Upper lobe of left lung (tissue), 6 donors: ENCODE results near the gene RNF227. TPM values are rescaled to one million over a fixed set of nuclear protein-coding genes. Genes with fewer than 3 reads are reported as not detected.

Experiments used
- ATAC-seq, 2 donors: fragments of 200-7000 bp; cut with Tn5 transposase; one replicate each; pipeline ENCODE4 v1.9.1; 2022; ENCODE audit warnings: mild to moderate bottlenecking in 2 of 2, moderate library complexity in 2 of 2; ENCODE audit not compliant: low FRiP score in 2 of 2
- DNase-seq, 2 donors: peaks; one replicate each; pipeline ENCODE4 v3.0.0-alpha.2; 2019 to 2020
- H3K27ac ChIP-seq, 4 donors: fragments of 200-600 bp; sonication (generic); one replicate each; pipeline ENCODE4 v1.5.1; 2016 to 2019
- H3K27me3 ChIP-seq, 4 donors: fragments of 200-600 bp; sonication (generic); one replicate each; pipeline ENCODE4 v1.5.1; 2017 to 2019
- H3K36me3 ChIP-seq, 4 donors: fragments of 200-600 bp; sonication (generic); one replicate each; pipeline ENCODE4 v1.5.1; 2016 to 2019
- H3K4me1 ChIP-seq, 4 donors: fragments of 200-600 bp; sonication (generic); one replicate each; pipeline ENCODE4 v1.5.1; 2018 to 2019
- H3K4me3 ChIP-seq, 4 donors: fragments of 200-600 bp; sonication (generic); one replicate each; pipeline ENCODE4 v1.5.1; 2017 to 2019; ENCODE audit warnings: mild to moderate bottlenecking in 2 of 4, moderate library complexity in 1 of 4
- H3K9me3 ChIP-seq, 4 donors: fragments of 200-600 bp; sonication (generic); one replicate each; pipeline ENCODE4 v1.5.1; 2018 to 2019
- EP300 ChIP-seq, 4 donors: sonication (generic); formaldehyde crosslinking; IDR thresholded peaks; one replicate each; pipeline ENCODE4 v1.5.1; 2017; ENCODE audit warnings: antibody characterized with exemption in 4 of 4, control low read depth in 2 of 4
- POLR2A ChIP-seq, 4 donors: fragments of 450-650 bp; IDR thresholded peaks; one replicate each; pipeline ENCODE4 v1.5.1; 2016 to 2017; ENCODE audit warnings: antibody characterized with exemption in 4 of 4, mild to moderate bottlenecking in 2 of 4
- POLR2AphosphoS5 ChIP-seq, 2 donors: sonication (generic); formaldehyde crosslinking; IDR thresholded peaks; one replicate each; pipeline ENCODE4 v1.5.1; 2017; ENCODE audit warnings: antibody characterized with exemption in 2 of 2
- WGBS, 2 donors: methylation state at CpG; one replicate each; pipeline ENCODE4 v1.1.5; 2017 to 2018; 5-methylcytosine and 5-hydroxymethylcytosine counted together
- total RNA-seq, 6 donors: library from RNA; depleted of rRNA in 4 of 6; stranded (reverse); fragments of >200 nt in 4 of 6; gene quantifications; one replicate each; pipeline versions ENCODE4 v1.1.0 to v1.2.1, GENCODE V29; 2016 to 2021
- TF ChIP-seq, protein P1 (sequence below), 6 experiments: fragments of 450-650 bp in 4 of 6; fragments of 200-600 bp in 2 of 6; sonication (generic) in 2 of 6; IDR thresholded peaks; one replicate each; pipeline ENCODE4 v1.5.1; 2016 to 2019; ENCODE audit warnings: antibody characterized with exemption in 6 of 6
- donor health status: DM: no; HTN: no; CAD: no; lungs with moderate emphysema.
- donor health status: DM: no; HTN: yes; CAD: no; lungs with severe emphysema.

Gene RNF227
- 10 to 100 TPM in 1 of 6 donors, 1 to 10 TPM in 5; 5.5 to 24.5 (median 6.3) TPM for total RNA-seq

DNA sequence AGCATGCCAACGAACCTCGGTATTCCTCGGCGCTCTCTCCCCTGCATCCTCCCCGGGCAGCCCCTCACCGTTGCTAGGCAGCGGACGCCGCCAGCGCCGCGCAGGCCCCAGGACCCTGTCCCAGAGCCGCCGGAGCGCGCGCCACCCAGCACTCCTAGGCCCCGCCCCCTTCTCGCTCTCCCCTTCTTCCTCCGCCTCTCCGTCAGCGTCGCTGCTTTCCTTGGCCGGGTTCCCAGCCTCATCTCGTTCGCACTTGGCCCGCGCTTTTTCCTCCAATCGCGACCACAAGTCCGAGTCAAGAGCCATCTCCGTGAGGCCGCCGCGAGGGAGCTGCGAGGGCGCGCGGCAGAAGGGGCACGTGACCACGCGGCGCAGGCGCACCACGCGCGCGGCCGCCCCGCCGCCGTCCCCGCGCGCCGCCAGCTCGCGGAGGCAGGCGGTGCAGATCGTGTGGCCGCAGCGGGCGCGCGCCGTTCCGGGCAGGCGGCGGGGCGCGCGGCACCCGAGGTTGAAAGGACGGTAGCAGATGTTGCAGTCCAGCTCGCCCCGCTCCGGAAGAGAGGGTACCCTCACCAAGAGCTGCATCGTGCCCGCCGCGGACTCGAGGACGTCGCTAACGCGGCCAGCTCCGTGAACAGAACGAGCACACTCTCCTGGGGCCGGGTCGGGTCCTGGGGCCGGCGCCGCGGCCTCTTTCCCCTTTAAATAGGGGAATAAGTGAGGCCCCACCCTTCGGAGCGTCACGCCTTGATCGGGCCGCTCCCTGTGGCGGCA lies at the start of gene RNF227:
Gene RNF227 (minus strand): TSS at position 679 of the 774 bp plus-strand sequence. CDS start 94 bp downstream, at position 585.
- ATAC-seq (peak; percentile 92 to 94), DNase-seq (peak; percentile 93 to 96)
- Histone ChIP-seq H3K27me3 (no peaks in the 10 kb centered on the region), H3K27ac (peak within 1 kb of the TSS; percentile 94 to 98 (median 96)), H3K4me3 (peak within 1 kb of the TSS; percentile 63 to 73 (median 69)), H3K36me3 (peaks cover 3 to 9% (median 7%) of the 10 kb centered on the region in 4 donors), H3K9me3 (no peaks in the 10 kb centered on the region), H3K4me1 (peaks cover 20 to 26% (median 25%) of the 10 kb centered on the region in 4 donors)
- TF ChIP-seq POLR2A (IDR thresholded peaks at IDR 0.05) (peak in 3 of 4 donors; percentile 38 to 74 (median 55)), EP300 (IDR thresholded peaks at IDR 0.05) (no peak), POLR2AphosphoS5 (IDR thresholded peaks at IDR 0.05) (peak; percentile 61 to 74)
- TF ChIP-seq, protein P1, sequence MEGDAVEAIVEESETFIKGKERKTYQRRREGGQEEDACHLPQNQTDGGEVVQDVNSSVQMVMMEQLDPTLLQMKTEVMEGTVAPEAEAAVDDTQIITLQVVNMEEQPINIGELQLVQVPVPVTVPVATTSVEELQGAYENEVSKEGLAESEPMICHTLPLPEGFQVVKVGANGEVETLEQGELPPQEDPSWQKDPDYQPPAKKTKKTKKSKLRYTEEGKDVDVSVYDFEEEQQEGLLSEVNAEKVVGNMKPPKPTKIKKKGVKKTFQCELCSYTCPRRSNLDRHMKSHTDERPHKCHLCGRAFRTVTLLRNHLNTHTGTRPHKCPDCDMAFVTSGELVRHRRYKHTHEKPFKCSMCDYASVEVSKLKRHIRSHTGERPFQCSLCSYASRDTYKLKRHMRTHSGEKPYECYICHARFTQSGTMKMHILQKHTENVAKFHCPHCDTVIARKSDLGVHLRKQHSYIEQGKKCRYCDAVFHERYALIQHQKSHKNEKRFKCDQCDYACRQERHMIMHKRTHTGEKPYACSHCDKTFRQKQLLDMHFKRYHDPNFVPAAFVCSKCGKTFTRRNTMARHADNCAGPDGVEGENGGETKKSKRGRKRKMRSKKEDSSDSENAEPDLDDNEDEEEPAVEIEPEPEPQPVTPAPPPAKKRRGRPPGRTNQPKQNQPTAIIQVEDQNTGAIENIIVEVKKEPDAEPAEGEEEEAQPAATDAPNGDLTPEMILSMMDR (IDR thresholded peaks at IDR 0.05) = peak in 4 of 6 experiments; percentile 39 to 54 (median 40)
- WGBS, 2 donors = 0 to 2% methylated on average over 27 to 68 of the region's 100 CpGs

DNA sequence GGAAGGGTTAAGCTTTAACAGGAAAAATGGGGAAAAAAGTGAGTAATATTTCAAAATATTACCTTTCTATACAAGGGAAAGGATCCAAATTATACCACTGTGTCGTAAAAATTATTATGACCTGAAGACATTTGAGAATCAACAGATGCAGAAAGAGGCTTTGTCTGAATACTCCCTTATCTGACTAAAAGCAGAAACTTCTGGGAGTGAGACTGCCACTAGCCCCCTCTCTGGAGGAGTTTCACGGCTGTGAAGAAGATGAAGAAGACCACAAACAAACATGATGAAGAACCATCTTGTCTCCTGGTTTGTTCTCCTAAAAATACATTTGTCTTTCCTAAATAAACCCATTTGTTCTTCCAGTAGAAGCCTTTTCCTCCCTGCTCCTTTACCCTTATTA lies 45.3 kb upstream of the RNF227 start:
- Histone ChIP-seq H3K27ac (peak overlapping the region in 2 of 4 donors; percentile 84 to 88), H3K4me1 (peaks cover 0 to 9% (median 5%) of the 10 kb centered on the region in 4 donors), H3K4me3 (no peak overlapping the region), H3K9me3 (no peaks in the 10 kb centered on the region), H3K36me3 (no peaks in the 10 kb centered on the region), H3K27me3 (no peaks in the 10 kb centered on the region)
- DNase-seq (no peak), ATAC-seq (no peak)
- 61 to 62% methylated on average over 2 of the region's 2 CpGs for WGBS, 2 donors
- TF ChIP-seq EP300 (IDR thresholded peaks at IDR 0.05) = no peak
- TF ChIP-seq POLR2A (IDR thresholded peaks at IDR 0.05) = no peak
- TF ChIP-seq POLR2AphosphoS5 (IDR thresholded peaks at IDR 0.05) = no peak
- TF ChIP-seq, protein P1 (IDR thresholded peaks at IDR 0.05) = no peak

DNA sequence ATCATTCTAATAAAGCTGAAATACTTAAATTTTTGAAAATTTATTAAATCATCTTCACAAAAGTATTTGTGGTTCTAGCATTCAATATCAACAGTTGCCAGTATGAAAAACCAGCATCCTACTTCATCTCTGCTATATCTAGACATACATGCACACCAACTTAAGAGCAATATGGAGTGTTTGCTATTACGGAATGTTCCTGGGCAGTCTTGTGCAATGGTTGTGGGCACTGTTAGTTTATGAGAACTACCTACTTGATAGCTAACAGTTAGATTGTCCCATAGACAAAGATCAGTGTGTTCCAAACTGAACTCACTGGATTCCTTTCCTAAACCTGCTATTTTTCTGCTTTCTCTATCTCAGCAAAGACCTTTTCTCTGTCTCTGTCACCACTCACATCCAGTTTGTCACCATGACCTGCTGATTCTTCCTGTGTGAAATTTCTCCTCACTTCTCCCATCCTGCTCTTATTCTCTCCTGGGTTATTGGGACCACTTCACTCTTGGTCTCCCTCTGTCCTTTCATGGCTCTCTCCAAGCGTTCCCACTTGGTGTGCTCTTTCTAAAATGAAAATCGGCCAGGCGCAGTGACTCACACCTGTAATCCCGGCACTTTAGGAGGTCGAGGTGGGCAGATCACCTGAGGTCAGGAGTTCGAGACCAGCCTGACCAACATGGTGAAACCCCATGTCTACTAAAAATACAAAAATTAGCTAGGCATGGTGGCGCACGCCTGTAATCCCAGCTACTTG lies 43.6 kb upstream of the RNF227 start:
- DNase-seq (peak in 1 of 2 donors; percentile 74), ATAC-seq (peak; percentile 45 to 84)
- H3K27me3 ChIP-seq = no peaks in the 10 kb centered on the region
- no peaks in the 10 kb centered on the region for H3K36me3 ChIP-seq
- no peak overlapping the region for H3K4me3 ChIP-seq
- peak overlapping the region; percentile 55 to 88 (median 70) for H3K27ac ChIP-seq
- peak in 3 of 4 donors; percentile 87 to 98 (median 93) for TF ChIP-seq EP300 (IDR thresholded peaks at IDR 0.05)
- peak in 1 of 4 donors; percentile 48 for TF ChIP-seq POLR2A (IDR thresholded peaks at IDR 0.05)
- TF ChIP-seq, protein P1 (IDR thresholded peaks at IDR 0.05) = no peak
- TF ChIP-seq POLR2AphosphoS5 (IDR thresholded peaks at IDR 0.05) = peak; percentile 43 to 67
- H3K4me1 ChIP-seq = peaks cover 0 to 18% (median 9%) of the 10 kb centered on the region in 4 donors
- H3K9me3 ChIP-seq = no peaks in the 10 kb centered on the region
- 60 to 81% methylated on average over 9 of the region's 9 CpGs for WGBS, 2 donors

DNA sequence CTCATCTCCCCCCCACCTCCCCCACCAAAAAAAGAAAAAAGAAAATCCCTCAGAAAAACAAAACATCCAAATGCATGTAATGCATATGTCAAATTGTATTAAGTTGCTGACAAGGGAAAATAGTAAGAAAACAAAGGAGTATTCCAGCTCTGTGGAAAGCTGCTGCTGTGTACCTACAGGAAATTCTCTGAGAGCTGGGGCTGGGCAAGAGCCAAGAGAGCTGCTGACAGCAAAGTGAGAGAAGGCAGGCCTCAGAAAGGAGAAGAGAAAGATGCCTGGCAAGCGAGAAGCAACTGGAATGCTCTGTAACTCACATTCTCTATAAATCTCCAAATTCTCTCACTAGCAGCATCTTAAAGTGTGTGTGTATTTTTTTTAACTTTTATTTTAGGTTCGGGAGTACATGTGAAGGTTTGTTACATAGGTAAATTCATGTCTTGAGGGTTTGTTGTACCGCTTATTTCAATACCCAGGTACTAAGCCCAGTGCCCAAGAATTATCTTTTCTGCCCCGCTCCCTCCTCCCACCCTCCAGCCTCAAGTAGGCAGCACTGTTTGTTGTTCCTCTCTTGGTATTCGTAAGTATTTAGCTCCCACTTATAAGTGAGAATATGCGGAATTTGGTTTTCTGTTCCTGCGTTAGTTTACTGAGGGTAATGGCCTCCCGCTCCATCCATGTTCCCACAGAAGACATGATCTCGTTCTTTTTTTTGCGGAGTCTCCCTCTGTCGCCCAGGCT lies 40.3 kb upstream of the RNF227 start:
- ATAC-seq = peak; percentile 65 to 78
- H3K27ac ChIP-seq = peak overlapping the region; percentile 0 to 70 (median 64)
- peak in 1 of 2 donors; percentile 80 for DNase-seq

More for the DNA sequence above, 40.3 kb upstream of the RNF227 start:
- WGBS, 2 donors = 60 to 61% methylated on average over 11 of the region's 11 CpGs
- H3K4me1 ChIP-seq = peaks cover 0 to 23% (median 9%) of the 10 kb centered on the region in 4 donors
- no peak overlapping the region for H3K4me3 ChIP-seq
- H3K27me3 ChIP-seq = no peaks in the 10 kb centered on the region
- TF ChIP-seq EP300 (IDR thresholded peaks at IDR 0.05) = peak in 3 of 4 donors; percentile 67 to 92 (median 69)
- TF ChIP-seq POLR2AphosphoS5 (IDR thresholded peaks at IDR 0.05) = peak; percentile 29 to 45
- TF ChIP-seq, protein P1 (IDR thresholded peaks at IDR 0.05) = no peak
- peak in 1 of 4 donors; percentile 31 for TF ChIP-seq POLR2A (IDR thresholded peaks at IDR 0.05)
- no peaks in the 10 kb centered on the region for H3K9me3 ChIP-seq
- no peaks in the 10 kb centered on the region for H3K36me3 ChIP-seq
